Choroid plexus epithelial cell (primary cell): ENCODE results near the gene EID2.

Source experiments
- DNase-seq: peaks from one replicate; pipeline ENCODE4 v3.0.0-alpha.2; 2010; ENCODE audit warnings: low read depth
- H3K4me3 ChIP-seq: 2 replicates; pipeline ENCODE4 v1.5.1; 2011; ENCODE audit warnings: low read depth, mild to moderate bottlenecking, control low read depth, low read length, moderate library complexity
- TF ChIP-seq, protein P1 (sequence below): conservative IDR thresholded peaks from 2 replicates; pipeline ENCODE4 v1.5.1; 2011; ENCODE audit warnings: low read depth, mild to moderate bottlenecking, control low read depth, inconsistent platforms, low read length, moderate library complexity

EID2 gene

DNA sequence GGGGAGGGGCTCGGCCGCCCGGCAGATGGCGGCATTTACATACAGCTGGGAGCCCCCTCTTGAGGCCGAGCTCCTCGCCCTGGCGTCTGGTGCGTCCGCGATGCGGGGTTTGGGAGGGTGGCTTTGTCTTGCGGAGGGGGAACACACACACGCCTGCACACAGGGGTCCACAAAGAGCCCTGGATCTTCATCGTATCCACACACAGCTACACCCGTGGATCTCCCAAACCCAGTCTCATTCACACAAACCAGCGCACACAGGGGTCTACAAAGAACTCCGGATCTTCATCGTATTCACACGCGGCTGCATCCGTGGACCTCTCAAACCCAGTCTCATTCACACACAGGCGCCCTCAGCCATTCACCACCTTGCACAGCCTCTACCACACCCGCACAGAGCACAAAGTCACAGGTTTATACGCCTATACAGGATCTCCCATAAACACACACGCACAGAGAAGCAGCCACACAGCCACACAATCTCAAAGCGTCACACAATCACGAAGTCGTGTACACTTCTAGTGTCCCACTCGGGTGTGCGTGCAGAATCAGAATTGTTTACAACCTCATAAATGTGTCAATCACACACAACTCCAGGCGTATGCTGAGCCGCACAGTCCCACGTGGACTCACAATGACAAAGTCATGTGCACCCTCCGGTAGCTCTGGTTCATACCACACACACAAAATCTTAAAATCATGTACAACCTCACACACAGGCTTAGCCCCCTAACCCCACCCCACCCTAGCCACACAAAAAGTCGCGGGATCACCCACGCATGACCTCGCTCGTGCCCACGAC is 41.8 kb downstream of the EID2 start:
- DNase-seq, result peak; percentile 41
- TF ChIP-seq, protein P1, sequence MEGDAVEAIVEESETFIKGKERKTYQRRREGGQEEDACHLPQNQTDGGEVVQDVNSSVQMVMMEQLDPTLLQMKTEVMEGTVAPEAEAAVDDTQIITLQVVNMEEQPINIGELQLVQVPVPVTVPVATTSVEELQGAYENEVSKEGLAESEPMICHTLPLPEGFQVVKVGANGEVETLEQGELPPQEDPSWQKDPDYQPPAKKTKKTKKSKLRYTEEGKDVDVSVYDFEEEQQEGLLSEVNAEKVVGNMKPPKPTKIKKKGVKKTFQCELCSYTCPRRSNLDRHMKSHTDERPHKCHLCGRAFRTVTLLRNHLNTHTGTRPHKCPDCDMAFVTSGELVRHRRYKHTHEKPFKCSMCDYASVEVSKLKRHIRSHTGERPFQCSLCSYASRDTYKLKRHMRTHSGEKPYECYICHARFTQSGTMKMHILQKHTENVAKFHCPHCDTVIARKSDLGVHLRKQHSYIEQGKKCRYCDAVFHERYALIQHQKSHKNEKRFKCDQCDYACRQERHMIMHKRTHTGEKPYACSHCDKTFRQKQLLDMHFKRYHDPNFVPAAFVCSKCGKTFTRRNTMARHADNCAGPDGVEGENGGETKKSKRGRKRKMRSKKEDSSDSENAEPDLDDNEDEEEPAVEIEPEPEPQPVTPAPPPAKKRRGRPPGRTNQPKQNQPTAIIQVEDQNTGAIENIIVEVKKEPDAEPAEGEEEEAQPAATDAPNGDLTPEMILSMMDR, result peak; percentile 63
- H3K4me3 ChIP-seq, result peak overlapping the region; percentile 21

DNA sequence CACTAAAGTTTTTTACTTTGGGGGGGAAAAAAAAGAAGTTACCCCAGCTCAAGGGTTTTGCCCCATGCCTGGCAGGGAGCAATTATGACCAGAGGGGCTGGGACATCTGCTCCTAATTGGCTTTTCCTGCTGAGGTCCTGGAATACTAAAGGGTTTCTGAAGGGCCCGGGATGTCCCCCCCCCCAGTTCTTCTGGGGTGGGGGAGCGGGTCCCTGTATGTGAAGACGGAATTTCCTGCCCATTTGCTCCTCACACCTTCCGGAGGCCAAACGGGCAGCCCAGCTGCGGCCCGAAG is 42.3 kb downstream of the EID2 start:
- TF ChIP-seq, protein P1, result no peak
- peak overlapping the region; percentile 21 for H3K4me3 ChIP-seq
- DNase-seq, result no peak

DNA sequence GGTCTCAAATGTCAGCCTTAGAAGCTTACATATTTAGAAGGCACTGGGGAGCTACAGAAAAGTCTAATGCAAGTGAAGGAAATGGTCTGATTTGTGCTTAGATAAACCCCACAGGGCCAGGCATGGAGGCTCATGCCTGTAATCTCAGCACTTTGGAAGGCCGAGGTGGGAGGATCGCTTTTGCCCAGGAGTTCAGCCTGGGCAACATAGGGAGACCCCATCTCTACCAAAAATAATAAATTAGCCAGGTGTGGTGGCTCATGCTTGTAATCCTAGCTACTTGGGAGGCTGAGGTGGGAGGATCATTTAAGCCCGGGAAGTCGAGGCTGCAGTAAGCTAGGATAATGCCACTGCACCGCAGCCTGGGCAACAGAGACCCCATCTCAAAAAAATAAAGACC is 43.9 kb downstream of the EID2 start:
- TF ChIP-seq, protein P1, result no peak
- no peak for DNase-seq
- H3K4me3 ChIP-seq, result no peak overlapping the region

DNA sequence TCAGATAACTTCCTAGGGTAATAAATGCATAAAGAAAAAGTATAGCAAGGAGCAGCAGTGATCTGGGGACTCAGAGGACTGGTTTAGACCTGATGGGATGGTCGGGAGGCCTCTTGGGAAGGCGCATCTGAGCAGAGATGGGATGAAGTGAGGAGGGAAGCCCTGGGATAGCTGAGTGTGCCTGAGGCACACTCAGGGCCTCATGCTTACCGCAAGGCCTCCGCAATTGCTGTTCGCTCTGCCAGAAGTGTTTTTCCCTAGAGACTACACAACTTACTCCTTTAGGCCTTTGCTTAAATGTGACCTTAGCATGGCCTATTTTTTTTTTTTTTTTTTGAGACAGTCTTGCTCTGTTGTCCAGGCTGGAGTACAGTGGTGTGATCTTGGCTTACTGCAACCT is 45.3 kb downstream of the EID2 start:
- DNase-seq, result no peak
- no peak overlapping the region for H3K4me3 ChIP-seq
- TF ChIP-seq, protein P1, result no peak

DNA sequence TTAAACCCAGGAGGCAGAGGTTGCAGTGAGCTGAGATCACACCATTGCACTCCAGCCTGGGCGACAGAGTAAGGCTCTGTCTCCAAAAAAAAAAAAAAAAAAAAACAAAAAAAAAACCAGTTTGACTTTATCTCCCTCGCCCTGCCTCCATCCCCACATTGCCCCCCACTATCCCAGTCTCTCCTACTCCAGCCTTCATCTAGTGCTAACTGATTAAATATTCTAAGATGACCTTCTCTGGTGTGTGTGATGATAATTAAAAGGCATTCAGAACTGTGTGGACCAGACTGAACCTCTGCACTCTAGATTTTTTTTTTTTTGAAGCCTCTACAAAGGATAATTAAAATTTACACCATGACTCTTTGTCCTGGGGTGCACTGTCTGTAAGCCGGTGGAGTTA is 47.2 kb downstream of the EID2 start:
- no peak overlapping the region for H3K4me3 ChIP-seq
- DNase-seq, result no peak
- TF ChIP-seq, protein P1, result no peak

DNA sequence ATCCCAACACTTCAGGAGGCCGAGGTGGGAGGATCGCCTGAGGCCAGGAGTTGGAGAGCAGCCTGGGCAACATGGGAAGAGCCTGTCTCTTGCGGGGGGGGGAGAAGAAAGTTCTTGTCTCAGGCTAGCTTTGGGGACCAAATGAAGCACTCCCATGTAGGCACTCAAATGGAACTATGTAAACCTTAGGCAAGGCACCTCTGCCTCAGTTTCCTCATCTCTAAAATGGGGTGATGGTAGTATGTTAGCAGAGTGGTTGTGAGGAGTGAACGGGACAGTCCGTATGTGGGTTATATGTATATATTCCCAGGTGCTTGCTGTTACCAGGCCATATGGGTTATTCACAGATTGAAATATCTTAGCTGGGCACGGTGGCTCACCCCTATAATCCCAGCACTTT is 47.7 kb downstream of the EID2 start:
- no peak overlapping the region for H3K4me3 ChIP-seq
- TF ChIP-seq, protein P1, result no peak
- no peak for DNase-seq

DNA sequence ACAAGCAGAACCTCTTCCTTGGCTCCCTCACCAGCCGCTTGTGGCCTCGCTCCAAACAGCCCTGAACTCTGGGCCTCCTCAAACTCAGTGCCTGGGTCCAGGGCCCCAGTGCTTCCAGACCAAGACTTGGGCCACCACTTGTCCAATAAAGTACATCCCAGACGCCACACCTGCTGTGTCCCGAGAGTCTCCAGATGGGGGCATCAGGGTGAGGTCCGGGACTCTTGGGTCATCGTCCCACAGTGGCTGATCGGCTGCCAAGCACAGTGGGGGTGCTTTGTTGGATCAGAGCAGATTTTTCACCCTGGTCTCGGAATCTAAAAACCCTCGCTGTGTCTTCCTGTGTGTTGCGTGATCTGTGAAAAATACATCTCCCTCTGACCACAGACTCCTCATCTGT is 50.2 kb downstream of the EID2 start:
- no peak overlapping the region for H3K4me3 ChIP-seq
- no peak for DNase-seq
- TF ChIP-seq, protein P1, result no peak
